ENCODE data around the gene DHRS11.
"Not testable (repeated sequence)": the region's sequence is repeated elsewhere in the genome, so short reads cannot be mapped to it uniquely, and the experiment has no call there.

Gene DHRS11

DNA sequence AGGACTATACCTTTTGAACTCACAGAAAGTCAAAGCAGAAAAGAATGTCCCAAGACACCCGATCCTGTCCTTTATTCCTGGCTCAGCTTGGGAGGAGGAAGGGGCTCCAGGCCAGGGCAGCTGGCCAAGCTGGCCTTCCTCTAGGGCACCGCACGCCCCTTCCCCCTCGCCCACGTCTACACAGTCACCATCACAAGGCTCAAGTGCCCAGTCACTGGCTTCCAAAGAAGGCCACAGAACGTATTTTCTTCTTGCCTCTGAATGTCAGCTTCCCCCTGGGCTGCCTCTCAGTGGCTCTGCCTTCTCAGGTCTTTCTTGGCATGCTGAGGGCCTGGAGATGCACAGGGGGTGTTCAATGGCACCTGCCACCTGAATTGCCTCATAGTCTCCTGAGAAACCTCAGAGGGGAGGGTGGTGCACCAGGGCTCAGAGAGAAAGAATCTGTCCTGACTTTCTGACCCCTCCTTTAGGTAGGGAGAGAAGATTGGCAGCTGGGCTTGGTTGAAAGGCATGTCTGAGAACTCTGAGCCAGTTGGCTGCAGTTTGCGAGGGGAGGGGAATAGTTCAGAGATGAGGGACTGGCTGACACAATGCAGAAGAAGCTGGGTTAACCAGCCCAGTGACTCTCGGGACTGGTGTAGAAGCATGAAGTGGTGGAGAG lies 2.1 kb downstream of the DHRS11 start:
- DNase-seq (ENCODE audit: low spot score): no peak

DNA sequence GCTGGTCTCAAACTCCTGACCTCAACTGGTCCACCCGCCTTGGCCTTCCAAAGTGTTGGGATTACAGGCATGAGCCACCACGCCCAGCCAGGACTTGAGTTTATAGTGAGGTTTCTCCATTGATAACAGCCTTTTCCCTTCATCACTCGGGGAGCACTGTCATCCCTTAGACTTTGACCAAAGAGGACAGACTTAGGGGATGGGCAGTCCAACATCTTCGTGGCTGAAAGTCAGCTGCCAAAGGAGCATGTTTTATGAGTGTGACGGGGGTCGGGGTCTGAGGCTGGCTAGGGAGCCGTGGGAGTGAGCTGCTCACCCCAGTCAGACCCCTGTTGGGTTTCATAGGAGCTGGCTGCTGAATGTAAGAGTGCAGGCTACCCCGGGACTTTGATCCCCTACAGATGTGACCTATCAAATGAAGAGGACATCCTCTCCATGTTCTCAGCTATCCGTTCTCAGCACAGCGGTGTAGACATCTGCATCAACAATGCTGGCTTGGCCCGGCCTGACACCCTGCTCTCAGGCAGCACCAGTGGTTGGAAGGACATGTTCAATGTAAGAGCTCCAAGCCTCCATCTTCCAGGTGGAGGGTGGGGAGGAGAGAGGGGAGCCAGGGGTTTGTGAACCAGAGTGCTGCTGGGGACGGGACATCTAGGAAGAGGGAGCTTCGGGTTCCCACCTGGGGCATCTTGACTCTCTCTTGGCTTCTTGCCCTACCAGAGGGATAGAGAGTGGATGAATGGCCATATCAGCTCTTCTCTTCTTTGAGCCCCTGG lies 3.1 kb downstream of the DHRS11 start:
- DNase-seq (ENCODE audit: low spot score): no peak

DNA sequence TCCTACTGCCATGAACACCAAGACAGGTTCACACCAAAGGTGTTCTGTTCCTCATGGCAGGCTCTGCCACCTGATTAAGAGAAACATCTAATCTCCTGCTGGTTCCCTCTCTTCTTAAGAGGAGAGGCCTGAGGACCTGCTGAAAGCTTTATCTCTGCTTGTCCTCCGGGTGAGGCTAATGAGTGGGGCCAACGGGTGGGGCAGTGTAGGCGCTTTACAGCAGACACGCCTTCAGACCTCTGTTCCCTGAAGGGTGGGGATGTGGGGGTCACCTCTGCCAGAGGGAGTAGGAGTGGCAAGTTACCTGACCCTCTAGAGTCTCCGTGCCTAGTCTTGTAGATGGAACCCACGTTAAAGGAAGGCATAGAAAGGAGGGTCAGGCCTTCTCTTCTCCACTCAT lies 5.5 kb downstream of the DHRS11 start:
- no peak for DNase-seq (ENCODE audit: low spot score)

DNA sequence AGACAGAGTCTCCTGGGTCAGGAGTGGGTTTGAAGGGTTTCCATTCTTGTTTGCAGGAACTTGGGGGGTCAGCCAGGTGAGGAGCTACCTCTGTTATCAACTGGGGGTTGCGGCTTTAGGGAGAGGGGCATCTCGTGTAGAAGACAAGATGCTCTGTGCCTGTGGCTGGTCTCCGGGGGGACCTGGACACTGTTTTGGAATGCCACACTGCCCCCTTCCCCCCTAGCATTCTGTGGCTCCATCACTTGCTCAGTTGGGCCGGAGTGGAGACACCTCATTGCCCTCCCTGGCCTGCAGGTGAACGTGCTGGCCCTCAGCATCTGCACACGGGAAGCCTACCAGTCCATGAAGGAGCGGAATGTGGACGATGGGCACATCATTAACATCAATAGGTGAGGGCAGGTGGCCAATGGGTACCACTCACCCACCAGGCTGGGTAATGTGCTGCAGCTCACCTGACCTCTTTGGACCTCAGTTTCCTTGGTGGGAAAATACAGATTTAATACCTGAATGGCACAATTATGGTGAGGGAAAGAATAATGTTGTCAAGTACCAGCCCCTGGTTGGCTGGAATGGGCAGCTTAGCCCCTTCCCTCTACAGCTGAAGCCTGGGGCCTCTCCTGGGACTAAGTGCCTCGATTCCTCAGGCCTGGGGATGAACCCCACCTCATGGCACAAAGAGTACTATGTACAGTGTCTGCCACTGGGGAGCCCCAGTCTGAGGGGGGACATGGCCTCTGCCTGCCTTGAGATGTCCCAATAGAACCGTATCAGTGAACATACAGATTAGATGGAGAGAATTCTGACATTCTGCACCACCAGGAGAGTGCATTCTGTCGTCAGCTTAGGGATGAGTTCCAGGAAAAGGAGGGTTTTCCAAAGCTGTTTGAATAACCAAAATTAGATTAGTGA lies 6.4 kb downstream of the DHRS11 start:
- DNase-seq (ENCODE audit: low spot score): no peak

DNA sequence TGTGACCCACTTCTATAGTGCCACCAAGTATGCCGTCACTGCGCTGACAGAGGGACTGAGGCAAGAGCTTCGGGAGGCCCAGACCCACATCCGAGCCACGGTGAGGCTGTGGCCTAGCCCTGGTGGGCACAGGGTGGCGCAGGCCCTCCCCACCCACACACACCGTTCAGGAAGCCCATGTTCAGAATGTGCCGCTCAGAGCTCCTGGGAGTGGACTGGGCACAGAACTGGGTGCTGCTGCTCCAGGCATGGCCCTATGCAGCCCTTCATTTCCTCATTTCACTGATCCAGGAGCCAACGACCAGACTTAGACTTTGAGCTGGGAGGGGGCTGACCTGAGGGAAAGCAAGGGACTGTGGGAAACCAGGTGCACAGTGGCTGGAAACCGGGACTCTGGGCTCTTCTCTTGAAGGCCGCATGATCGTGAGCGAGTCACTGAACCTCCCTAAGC lies 7.3 kb downstream of the DHRS11 start:
- DNase-seq (ENCODE audit: low spot score): no peak

DNA sequence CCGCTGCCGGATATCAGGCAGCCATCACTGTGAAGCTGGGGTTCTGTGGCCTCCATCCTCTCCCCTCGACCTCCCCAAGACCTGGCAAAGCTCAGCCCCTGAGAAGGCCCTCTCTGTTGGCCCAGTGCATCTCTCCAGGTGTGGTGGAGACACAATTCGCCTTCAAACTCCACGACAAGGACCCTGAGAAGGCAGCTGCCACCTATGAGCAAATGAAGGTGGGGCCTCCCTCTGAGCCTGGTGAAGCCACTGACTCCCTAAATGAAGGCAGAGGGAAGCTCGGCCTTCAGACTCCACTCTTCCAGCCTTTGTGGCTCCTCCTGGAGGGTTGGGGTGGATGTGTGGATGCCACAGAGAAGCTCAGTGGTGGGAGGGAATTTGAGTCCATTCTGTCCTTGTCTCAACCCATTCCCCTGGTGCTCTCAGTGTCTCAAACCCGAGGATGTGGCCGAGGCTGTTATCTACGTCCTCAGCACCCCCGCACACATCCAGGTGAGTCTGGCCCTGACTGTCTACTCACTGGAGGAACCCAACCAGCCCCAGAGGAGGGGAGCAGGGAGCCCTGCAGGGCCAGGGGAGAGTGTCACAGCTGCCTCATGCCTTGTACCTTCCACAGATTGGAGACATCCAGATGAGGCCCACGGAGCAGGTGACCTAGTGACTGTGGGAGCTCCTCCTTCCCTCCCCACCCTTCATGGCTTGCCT lies 8.0 kb downstream of the DHRS11 start:
- no peak for DNase-seq (ENCODE audit: low spot score)

DNA sequence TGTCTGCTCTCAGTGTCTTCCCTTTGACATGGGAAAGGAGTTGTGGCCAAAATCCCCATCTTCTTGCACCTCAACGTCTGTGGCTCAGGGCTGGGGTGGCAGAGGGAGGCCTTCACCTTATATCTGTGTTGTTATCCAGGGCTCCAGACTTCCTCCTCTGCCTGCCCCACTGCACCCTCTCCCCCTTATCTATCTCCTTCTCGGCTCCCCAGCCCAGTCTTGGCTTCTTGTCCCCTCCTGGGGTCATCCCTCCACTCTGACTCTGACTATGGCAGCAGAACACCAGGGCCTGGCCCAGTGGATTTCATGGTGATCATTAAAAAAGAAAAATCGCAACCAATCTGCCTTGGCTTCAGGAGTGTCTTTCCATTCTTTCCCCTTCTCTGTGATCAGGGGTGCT lies 8.8 kb downstream of the DHRS11 start:
- no peak for DNase-seq (ENCODE audit: low spot score)

DNA sequence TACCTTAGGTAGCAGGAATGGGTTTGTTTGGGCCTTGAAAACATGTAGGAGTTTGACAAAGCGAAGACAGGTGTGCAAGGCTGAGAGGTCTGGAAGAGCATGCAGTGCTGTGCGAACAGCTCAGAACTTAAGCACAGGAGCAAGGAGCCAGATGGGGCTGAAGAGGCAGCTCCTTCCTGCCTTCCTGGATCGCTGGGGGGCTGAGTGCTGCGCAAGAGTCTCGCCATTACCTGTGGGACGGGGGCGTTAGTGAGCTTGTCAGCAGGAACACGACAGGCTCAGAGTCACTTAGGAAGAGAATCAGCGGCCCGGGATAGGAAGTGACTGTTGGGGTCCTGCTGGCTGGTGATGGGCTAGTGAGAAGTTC lies 9.2 kb downstream of the DHRS11 start:
- DNase-seq (ENCODE audit: low spot score): no peak

DNA sequence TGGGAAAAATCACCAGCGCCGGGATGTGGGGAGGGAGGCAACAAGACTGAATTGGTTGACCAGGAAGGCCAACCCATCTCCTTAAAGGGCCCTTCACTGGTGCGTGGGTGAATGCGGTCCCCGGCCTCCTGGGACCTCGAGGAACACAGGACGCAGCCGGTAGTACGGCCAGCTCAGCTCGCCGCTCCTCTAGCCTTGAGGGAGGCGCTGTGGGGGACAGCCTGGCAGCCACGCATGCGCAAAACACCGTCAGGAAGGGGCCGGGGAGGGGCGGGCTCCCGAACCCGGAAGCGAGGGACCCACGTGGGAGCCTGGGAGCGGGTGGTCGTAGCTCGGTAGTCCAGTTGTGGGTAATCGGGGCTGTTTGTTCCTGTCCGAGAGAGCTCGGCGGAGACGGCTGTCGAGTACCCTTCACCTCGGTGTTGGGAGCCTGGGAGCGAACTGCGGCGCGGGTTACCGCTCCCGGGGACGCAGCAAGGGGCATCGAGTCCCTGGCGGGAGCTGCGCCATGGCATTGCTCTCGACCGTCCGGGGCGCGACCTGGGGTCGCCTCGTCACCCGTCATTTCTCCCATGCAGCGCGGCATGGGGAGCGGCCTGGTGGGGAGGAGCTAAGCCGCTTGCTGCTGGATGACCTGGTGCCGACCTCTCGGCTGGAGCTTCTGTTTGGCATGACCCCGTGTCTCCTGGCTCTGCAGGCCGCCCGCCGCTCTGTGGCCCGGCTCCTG lies 9.8 kb downstream of the DHRS11 start, which contains the start of gene MRM1:
Gene MRM1, plus strand, starts transcription at position 281 of the 727 bp plus-strand sequence. Its CDS starts 228 bp downstream, at position 509.
- DNase-seq (ENCODE audit: low spot score): peak; percentile 89

DNA sequence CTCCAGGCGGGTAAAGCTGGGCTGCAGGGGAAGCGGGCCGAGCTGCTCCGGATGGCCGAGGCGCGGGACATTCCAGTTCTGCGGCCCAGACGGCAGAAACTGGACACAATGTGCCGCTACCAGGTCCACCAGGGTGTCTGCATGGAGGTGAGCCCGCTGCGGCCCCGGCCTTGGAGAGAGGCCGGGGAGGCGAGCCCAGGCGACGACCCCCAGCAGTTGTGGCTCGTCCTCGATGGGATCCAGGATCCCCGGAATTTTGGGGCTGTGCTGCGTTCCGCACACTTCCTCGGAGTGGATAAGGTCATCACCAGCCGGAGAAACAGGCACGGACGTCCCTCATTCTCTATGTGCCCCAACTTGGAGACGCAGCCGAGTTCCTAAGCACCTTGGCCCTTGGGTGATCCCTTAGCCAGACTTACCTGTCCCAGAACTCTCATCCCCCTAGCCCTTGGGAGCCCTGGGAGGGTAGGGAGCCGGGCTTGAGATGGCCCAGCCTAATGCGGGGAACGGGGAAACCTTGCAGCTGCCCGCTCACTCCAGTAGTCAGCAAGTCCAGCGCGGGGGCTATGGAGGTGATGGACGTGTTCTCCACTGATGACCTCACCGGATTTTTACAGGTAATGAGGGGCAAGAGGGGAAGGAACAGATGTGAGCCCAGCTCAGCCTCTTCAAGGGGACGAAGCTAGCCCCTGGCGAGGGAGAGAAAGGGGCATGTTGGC lies 10.5 kb downstream of the DHRS11 start:
- DNase-seq (ENCODE audit: low spot score): no peak

DNA sequence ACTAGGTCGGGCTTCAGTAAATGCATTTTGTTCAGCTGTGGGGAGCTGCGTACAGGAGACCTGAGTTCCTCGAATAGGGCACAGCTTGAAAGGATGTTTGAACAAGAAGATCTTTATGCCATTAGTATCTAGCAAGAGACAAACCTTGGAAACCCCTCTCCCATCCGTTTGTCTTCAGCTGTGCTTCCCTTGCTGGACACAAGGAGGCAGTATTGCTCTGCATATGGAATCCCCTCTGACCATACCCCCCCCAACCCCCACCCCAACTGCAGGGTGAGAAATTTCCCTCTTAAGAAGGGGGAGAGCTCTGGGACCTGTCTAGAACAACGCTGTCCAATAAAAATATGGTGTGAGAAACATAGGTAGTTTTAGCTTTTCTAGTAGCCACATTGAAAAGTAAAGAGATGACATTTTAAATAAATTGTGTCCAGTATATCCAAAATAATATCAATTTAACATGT lies 11.3 kb downstream of the DHRS11 start:
- peak; percentile 49 for DNase-seq (ENCODE audit: low spot score)

DNA sequence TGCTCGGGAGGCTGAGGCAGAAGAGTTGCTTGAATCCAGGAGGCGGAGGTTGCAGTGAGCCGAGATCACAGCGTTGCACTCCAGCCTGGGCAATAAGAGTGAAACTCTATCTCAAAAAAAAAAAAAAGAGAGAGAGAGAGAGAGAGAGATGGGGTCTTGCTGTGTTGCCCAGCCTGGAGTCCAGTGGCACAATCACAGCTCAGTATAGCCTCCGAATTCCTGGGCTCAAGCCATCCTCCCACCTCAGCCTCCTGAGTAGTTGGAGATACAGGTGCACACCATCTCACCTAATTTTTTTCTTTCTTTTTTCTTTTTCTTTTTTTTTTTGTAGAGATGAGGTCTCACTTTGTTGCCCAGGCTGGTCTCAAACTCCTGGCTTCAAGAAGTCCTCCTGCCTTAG lies 13.3 kb downstream of the DHRS11 start:
- DNase-seq (ENCODE audit: low spot score): not testable (repeated sequence)

DNA sequence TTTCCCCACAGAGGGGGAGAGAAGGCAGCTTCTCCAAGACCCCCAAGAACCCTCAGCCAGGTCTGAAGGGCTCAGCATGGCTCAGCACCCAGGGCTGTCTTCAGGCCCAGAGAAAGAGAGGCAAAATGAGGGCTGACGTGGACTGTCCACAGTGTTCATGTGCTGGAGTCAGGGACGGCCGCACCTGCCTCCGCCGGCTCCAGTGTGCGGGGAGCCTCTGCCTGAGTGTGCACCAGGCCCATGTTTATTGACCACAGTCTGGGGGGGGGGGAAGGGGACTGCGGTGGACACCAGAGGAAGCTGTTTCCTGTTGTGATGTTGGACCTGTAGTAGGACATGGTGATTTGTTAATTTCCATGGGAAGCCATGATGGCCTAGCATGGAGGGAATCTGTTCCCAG lies 16.6 kb downstream of the DHRS11 start:
- no peak for DNase-seq (ENCODE audit: low spot score)

DNA sequence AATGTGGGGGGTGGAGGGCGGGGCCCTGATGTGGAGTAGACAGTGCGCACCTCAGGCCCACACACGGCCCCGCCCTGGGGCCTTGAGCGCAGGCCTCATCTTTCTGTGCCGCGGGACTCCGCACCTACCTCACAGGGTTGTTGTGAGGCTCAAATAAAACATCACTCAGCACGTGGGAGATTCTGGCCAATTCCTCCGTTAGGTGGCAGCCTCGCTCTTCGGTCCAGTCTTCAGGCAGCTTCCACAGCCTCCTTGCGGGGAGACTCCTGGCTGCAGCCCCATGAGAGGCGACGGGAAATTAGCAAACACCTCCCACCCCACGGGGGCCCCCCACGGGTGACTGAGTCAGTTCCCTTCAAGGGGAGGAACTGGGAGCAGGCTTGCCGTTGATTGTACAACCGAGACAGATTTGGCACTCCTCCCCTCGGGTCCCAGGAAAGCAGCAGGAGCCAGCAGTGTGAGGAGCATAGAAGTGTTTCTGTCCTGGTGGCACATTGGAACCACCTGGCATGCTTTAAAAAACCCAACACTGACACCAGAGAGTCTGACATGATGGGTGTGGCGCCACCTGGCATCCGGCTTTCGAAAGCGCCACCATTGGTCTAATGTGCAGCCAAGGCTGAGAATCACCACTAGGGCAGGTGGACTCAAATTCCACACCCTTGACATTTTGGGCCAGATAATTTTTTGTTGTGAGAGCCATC lies 17.3 kb downstream of the DHRS11 start:
- peak; percentile 37 for DNase-seq (ENCODE audit: low spot score)

DNA sequence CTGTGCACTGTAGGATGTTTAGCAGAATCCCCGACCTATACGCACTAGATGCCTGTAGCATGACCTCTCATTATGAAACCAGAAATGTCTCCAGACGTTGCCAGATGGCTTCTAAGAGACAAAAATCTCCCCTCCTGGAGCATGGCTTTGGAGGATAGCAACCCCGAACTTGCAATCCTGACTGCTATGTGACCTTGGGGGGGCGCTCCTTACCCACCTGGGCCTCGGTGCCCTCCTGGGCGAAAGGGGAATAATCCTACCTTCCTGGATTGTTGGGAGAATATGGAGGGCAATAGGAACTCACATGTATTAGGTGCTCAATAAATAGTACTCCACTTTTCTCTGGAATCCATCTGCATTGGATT lies 17.8 kb downstream of the DHRS11 start:
- DNase-seq (ENCODE audit: low spot score): no peak

DNA sequence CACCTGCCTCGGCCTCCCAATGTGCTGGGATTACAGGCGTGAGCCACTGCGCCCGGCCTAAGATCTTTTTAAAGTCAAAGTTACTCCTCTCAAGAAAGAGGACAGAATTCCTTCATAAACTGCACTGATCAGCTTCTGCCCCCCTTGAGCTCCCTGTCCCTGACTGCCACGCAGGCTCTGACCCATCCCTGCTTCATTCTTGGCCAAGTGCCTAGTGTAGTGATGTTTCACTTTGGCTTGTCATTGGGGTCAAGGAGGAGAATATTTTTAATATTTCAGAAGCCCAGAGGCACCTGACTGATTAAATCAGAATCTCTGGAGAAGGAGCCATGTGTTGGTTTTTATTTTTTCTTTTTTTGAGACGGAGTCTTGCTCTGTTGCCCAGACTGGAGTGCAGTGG lies 18.8 kb downstream of the DHRS11 start:
- DNase-seq (ENCODE audit: low spot score): no peak

DNA sequence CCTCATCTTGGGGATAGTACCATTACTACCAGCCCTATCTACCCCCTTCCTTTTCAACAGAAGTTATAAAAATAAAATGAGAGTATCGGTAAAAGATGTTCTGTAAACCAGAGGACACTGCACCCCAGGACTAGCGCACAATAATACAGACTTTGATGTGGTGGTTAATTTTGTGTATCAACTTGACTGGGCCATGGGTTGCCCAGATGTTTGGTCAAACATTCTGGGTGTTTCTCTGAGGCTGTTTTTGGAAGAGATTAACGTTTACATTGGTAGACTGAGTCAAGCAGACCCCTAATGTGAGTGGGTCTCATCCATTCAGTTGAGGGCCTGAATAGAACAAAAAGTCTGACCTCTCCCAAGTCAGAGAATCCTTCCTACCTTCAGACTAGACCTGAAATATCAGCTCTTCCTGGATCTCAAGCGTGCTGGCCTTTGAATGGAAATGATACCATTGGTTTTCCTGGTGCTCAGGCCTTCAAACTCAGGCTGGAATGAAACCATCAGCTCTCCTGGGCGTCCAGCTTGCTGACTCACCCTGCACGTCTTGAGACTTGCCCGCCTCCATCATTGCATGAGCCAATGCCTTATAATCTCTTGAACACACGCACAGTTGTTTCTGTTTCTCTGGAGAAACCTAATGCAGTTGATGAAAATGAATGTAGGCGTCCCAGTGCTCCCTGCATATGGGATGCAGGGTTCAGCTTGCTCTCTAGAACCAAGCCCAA lies 19.8 kb downstream of the DHRS11 start:
- DNase-seq (ENCODE audit: low spot score): no peak

DNA sequence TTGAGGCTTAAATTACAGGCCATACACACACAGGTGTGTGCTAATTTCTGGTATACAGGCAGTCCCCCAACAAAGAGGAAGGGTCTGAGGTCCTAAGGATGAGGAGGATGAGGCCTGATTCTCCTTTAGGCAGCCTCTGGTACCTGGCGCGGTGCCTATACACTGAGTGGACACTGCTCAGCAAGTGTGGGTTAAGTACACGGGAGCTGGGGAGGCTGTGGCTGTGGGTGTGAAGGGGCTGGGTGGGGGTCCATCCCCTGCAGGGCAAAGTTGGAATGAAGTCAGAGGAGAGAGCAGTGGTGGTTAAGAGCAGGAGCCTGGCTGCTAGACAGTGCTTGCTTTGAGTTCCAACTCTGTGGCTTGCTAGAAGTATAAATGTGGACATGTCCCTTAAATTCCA lies 20.6 kb downstream of the DHRS11 start:
- no peak for DNase-seq (ENCODE audit: low spot score)

DNA sequence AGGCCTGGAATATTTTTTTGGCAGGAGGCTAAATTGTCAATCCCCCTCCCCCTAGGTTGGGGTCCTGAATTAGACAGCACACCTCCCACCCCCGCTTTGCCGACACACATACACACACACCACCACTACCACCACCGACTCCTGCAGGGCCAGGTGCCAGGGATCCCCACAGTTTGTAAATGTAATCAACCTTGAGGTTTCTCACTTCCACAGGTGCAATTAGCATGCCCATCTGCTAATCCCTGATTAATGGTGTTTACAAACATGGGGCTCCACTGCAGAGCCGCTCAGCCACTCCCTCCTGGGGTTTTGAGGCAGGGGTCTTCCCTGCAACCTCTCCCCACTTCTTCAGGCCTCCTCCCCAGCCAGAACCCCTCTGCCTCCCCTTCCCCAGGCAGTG lies 21.5 kb downstream of the DHRS11 start:
- no peak for DNase-seq (ENCODE audit: low spot score)
